Fibroblast of the aortic adventitia (primary cell): ENCODE measurements around the gene THTPA. TPM values are rescaled to one million over a fixed set of nuclear protein-coding genes. Genes with fewer than 3 reads are reported as not detected.

Source experiments
- DNase-seq: peaks from one replicate; pipeline ENCODE4 v3.0.0-alpha.2; 2010; ENCODE audit warnings: low read depth
- H3K4me3 ChIP-seq: 2 replicates; pipeline ENCODE4 v1.5.1; 2011; ENCODE audit warnings: low read depth, mild to moderate bottlenecking, control low read depth, low read length, moderate library complexity
- total RNA-seq: library from RNA; depleted of rRNA; stranded (reverse); fragments of >200 nt; gene quantifications from 2 replicates; pipeline ENCODE4 v1.2.3, GENCODE V29; 2012; ENCODE audit warnings: low replicate concordance
- TF ChIP-seq, protein P1 (sequence below): IDR thresholded peaks from 2 replicates; pipeline ENCODE4 v1.5.1; 2011; ENCODE audit warnings: mild to moderate bottlenecking, low read length, control low read depth, inconsistent platforms; ENCODE audit not compliant: insufficient read depth

THTPA gene
- total RNA-seq, 1 donor = 22.3 TPM

DNA sequence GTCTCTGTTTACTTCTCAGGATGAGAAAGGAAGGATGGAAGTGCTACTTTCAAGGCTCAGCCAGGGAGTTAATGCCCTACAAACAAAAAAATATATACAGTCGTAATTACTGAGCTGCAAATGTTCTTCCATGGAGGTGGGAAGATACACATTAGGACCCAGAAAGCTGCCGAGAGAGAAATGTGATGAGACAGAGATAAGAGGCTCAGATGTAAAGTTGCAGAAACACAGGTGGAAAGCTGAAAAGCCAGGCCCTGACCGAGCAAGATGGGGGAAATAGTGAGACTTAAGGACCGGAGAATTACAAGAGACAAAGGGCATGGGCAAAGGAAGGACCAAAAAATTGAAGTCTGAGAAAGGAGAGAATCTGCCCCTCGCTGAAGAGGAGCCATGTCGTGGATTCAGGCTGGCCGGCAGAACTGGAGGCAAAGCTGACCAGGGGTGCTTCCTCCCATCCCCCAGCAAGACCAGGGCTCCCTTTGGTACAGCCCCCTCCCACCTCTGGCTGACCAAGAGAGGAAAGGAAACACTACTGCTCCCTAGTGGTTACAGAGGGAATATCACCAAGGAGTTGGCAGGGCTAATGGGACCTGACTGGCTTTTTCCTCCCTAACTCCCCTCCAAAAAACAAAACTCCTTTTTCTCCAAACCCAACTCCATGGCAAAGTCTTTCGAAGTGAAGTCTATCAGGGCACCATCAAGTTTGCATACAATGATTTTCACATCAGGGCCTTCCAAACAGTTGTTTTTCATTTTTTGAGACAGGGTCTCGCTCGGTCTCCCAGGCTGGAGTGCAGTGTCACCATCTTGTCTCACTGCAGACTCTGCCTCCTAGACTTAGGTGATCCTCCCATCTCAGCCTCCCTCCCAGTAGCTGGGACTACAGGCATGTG is 16.6 kb upstream of the THTPA start:
- peak; percentile 39 for DNase-seq
- H3K4me3 ChIP-seq = no peak overlapping the region
- TF ChIP-seq, protein P1, sequence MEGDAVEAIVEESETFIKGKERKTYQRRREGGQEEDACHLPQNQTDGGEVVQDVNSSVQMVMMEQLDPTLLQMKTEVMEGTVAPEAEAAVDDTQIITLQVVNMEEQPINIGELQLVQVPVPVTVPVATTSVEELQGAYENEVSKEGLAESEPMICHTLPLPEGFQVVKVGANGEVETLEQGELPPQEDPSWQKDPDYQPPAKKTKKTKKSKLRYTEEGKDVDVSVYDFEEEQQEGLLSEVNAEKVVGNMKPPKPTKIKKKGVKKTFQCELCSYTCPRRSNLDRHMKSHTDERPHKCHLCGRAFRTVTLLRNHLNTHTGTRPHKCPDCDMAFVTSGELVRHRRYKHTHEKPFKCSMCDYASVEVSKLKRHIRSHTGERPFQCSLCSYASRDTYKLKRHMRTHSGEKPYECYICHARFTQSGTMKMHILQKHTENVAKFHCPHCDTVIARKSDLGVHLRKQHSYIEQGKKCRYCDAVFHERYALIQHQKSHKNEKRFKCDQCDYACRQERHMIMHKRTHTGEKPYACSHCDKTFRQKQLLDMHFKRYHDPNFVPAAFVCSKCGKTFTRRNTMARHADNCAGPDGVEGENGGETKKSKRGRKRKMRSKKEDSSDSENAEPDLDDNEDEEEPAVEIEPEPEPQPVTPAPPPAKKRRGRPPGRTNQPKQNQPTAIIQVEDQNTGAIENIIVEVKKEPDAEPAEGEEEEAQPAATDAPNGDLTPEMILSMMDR = peak; percentile 73

DNA sequence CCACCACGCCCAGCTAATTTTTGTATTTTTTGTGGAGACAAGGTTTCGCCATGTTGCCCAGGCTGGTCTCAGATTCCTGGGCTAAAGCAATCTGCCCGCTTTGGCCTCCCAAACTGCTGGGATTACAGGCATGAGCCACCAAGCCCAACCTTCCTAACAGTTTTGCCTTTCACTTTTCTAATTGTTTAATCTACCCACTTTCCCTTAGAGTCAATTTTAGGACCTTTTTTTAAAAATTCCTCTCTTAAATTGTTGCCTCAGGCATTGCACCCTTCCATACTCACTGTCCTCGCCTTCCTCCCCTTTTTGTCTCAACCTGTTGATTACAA is 16.0 kb upstream of the THTPA start:
- H3K4me3 ChIP-seq = no peak overlapping the region
- TF ChIP-seq, protein P1 = no peak
- no peak for DNase-seq

DNA sequence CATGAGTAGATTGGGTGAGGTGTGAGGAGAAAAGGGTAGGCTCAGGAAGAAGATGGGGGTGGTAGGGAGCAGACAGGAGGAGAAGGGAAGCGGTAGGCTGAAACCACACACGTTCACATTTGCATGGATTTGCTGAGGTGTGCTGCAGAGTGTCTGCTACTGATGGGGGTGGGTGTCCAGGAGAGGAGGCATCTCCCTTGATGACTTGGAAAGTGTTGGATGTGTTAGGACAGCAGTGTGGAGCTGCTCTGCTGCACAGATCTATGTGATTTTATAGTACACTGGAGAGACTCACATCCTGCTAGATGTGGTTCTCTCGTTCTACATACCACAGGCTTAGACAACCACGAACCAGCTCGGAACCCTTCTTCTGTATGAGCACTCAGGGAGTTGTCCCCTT is 13.8 kb upstream of the THTPA start:
- TF ChIP-seq, protein P1 = no peak
- no peak overlapping the region for H3K4me3 ChIP-seq
- no peak for DNase-seq

DNA sequence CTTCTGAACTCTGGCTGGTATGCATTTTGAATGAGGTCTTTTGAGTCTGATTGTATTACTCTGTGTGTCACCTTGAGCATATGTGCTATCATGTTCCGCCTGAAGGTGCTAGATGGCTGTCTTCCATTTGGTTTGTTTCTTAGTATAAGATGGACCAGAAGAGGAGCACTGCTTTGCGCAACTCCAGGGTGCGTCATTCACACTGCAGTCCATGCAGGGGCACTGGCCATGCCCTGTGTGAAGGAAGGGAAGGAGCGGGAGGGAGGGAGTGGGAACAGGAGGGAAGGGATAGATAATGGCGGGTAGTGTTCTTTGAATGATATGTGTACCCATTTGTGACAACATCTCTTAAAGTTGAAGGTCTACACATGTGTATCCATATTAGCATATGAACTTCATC is 12.7 kb upstream of the THTPA start:
- no peak overlapping the region for H3K4me3 ChIP-seq
- no peak for DNase-seq
- TF ChIP-seq, protein P1 = no peak

DNA sequence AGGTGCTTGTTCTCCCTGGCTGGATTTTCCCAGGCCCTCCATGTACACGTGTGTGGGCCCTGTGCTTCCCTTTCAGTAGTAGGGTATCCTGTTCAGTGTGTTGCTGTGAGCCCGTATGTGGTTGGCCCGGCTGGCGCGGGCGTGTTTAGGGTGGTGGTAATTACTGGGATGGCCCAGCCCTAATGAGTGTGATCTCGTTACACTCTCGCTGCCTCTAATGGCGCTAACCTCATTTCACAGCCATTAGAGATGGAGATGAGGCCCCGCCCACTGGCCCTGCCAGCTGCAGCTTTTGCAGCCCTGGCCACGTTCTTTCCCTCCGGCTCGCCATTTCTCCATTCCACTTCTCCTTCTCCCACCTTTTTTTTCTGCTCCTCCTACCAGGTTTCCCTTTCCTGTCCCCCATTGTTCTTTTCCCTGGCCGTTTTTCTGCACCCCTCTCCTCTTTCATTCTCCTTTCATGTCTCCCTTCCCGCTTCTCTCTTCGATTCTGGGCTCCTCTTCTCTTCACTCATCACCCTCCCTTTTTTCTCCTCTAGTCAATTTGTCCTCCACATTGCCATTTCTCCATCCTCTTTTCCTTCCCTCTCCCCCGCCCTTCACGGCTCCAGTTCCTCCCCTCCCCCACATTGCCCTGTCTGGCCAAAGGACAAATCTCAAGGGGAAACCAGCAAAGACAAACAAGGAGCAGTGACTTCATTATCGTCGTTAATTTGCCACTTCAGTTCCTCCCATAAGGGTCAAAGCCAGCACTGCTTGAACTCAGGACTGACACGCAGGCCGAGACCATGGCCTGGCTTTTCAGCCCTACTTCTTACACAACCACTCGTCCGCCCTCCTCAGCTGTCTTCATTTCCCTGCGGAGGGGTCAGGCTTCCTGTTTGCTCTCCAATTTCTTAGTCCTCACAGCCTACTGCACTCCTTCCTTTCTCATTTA is 11.3 kb upstream of the THTPA start:
- TF ChIP-seq, protein P1 = no peak
- no peak for DNase-seq
- no peak overlapping the region for H3K4me3 ChIP-seq

DNA sequence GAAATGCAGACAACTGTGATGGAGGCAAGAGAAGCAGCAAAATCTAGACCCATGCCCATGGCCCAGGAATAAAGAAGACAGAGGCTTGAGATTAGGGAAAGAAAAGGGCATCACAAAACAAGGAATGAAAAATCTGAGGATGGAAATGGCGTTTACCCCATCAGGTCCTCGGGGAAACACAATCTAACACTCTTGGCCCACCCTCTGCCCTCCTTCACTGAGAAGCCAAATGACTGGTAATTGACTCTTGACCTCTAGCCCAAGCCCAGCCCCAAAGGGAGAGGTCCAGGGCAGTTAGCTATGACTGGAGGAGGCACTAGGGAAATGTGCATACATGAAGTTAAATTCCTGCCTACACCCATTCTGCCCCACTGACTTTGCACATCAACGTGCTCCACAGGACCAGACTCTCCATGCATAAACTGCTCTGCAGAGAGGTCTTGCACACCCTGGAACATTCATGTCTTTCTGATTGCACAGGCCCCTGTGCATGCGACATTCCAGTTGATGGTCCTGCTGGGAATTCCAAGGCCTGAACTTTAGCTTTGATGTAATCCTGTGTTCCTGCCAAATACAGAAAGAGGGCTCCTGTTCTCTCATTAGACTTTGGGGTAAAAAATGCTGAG is 10.2 kb upstream of the THTPA start:
- TF ChIP-seq, protein P1 = no peak
- DNase-seq = no peak
- H3K4me3 ChIP-seq = no peak overlapping the region
